ENCODE results near the gene GPR158. TPM values are rescaled to one million over a fixed set of nuclear protein-coding genes. Genes with fewer than 3 reads are reported as not detected.
A peak's percentile ranks its signal among the peaks of the same experiment; 100 is the strongest.

Gene GPR158
- total and polyA plus RNA-seq, 2 experiments from 2014 or later: not detected

- Histone ChIP-seq H3K9ac (no peak overlapping the region), H4K20me1 (ENCODE audit: insufficient read depth) (no peaks in the 10 kb centered on the region), H3K9me2 (ENCODE audit: insufficient read depth) (no peaks in the 10 kb centered on the region), H3K27ac (no peak overlapping the region), H3K36me3 (ENCODE audit: low read depth) (no peaks in the 10 kb centered on the region), H3K79me2 (ENCODE audit: insufficient read depth) (no peaks in the 10 kb centered on the region), H3K4me1 (ENCODE audit: insufficient read depth) (no peaks in the 10 kb centered on the region), H3K27me3 (replicated peaks; ENCODE audit: insufficient read depth) (no peaks in the 10 kb centered on the region), H2AFZ (no peak overlapping the region; the same call in 1 of the 2 replicates), H3F3A (ENCODE audit: insufficient read depth) (no peaks in the 10 kb centered on the region), H3K9me3 (ENCODE audit: low read depth) (no peaks in the 10 kb centered on the region), H3K4me3 (no peak overlapping the region), H3K4me2 (ENCODE audit: unreplicated experiment) (no peak overlapping the region)
- 4 to 5% methylated on average over 4 of the region's 4 CpGs for WGBS, 2 experiments (ENCODE audit: low coverage in 1 of 2, low lambda C conversion rate in 2 of 2, missing lambda C conversion rate in 2 of 2)
- TF ChIP-seq EZH2 (IDR thresholded peaks at IDR 0.05; ENCODE audit: insufficient read depth, poor library complexity, severe bottlenecking) (no peak), EZH2phosphoT487 (IDR thresholded peaks at IDR 0.05; ENCODE audit: insufficient read depth, low read depth) (no peak)
- no peak for DNase-seq
- in situ Hi-C loops (cut with MboI): no loop called here
Measured at GRCh38 chr10:25455980-25456567, 281.3 kb downstream of the GPR158 start.

GRCh38 chr10:25457552-25457951 lies 282.8 kb downstream of the GPR158 start:
- no peak overlapping the region for H2AFZ ChIP-seq
- TF ChIP-seq EZH2 (IDR thresholded peaks at IDR 0.05; ENCODE audit: insufficient read depth, poor library complexity, severe bottlenecking): no peak
- no peak for TF ChIP-seq EZH2phosphoT487 (IDR thresholded peaks at IDR 0.05; ENCODE audit: insufficient read depth, low read depth)
- no peaks in the 10 kb centered on the region for H3K36me3 ChIP-seq (ENCODE audit: low read depth)
- no peaks in the 10 kb centered on the region for H3K9me3 ChIP-seq (ENCODE audit: low read depth)
- H3K27ac ChIP-seq: no peak overlapping the region
- no peaks in the 10 kb centered on the region for H3K27me3 ChIP-seq (replicated peaks; ENCODE audit: insufficient read depth)
- no peaks in the 10 kb centered on the region for H4K20me1 ChIP-seq (ENCODE audit: insufficient read depth)
- no peak overlapping the region for H3K4me2 ChIP-seq (ENCODE audit: unreplicated experiment)
- in situ Hi-C loops (cut with MboI): no loop called here
- H3F3A ChIP-seq (ENCODE audit: insufficient read depth): no peaks in the 10 kb centered on the region
- no peak for DNase-seq
- no peaks in the 10 kb centered on the region for H3K79me2 ChIP-seq (ENCODE audit: insufficient read depth)
- WGBS, 2 experiments (ENCODE audit: low coverage in 1 of 2, low lambda C conversion rate in 2 of 2, missing lambda C conversion rate in 2 of 2): 14 to 19% methylated on average over 2 of the region's 2 CpGs
- no peaks in the 10 kb centered on the region for H3K9me2 ChIP-seq (ENCODE audit: insufficient read depth)
- no peaks in the 10 kb centered on the region for H3K4me1 ChIP-seq (ENCODE audit: insufficient read depth)
- no peak overlapping the region for H3K9ac ChIP-seq
- H3K4me3 ChIP-seq: no peak overlapping the region

GRCh38 chr10:25465582-25466372 lies 291.0 kb downstream of the GPR158 start:
- no peaks in the 10 kb centered on the region for H3K9me2 ChIP-seq (ENCODE audit: insufficient read depth)
- in situ Hi-C loops (cut with MboI): no loop called here
- H3F3A ChIP-seq (ENCODE audit: insufficient read depth): no peaks in the 10 kb centered on the region
- no peaks in the 10 kb centered on the region for H3K36me3 ChIP-seq (ENCODE audit: low read depth)
- 49 to 56% methylated on average over 20 of the region's 20 CpGs for WGBS, 2 experiments (ENCODE audit: low coverage in 1 of 2, low lambda C conversion rate in 2 of 2, missing lambda C conversion rate in 2 of 2)
- no peaks in the 10 kb centered on the region for H3K27me3 ChIP-seq (replicated peaks; ENCODE audit: insufficient read depth)
- no peaks in the 10 kb centered on the region for H3K9me3 ChIP-seq (ENCODE audit: low read depth)
- H3K4me3 ChIP-seq: peak overlapping the region; percentile 44; the same call in 1 of the 2 replicates
- no peaks in the 10 kb centered on the region for H3K79me2 ChIP-seq (ENCODE audit: insufficient read depth)
- DNase-seq: peak; percentile 0
- H4K20me1 ChIP-seq (ENCODE audit: insufficient read depth): no peaks in the 10 kb centered on the region
- H2AFZ ChIP-seq: peak overlapping the region; percentile 59
- H3K4me2 ChIP-seq (ENCODE audit: unreplicated experiment): no peak overlapping the region
- H3K4me1 ChIP-seq (ENCODE audit: insufficient read depth): no peaks in the 10 kb centered on the region
- H3K9ac ChIP-seq: no peak overlapping the region
- no peak for TF ChIP-seq EZH2phosphoT487 (IDR thresholded peaks at IDR 0.05; ENCODE audit: insufficient read depth, low read depth)
- TF ChIP-seq EZH2 (IDR thresholded peaks at IDR 0.05; ENCODE audit: insufficient read depth, poor library complexity, severe bottlenecking): no peak
- H3K27ac ChIP-seq: no peak overlapping the region

GRCh38 chr10:25467881-25468280 lies 293.1 kb downstream of the GPR158 start:
- Histone ChIP-seq H3K4me3 (no peak overlapping the region), H3K9me2 (ENCODE audit: insufficient read depth) (no peaks in the 10 kb centered on the region), H4K20me1 (ENCODE audit: insufficient read depth) (no peaks in the 10 kb centered on the region), H3K4me2 (ENCODE audit: unreplicated experiment) (no peak overlapping the region), H3K9ac (no peak overlapping the region), H2AFZ (no peak overlapping the region), H3K4me1 (ENCODE audit: insufficient read depth) (no peaks in the 10 kb centered on the region), H3F3A (ENCODE audit: insufficient read depth) (no peaks in the 10 kb centered on the region), H3K27me3 (replicated peaks; ENCODE audit: insufficient read depth) (no peaks in the 10 kb centered on the region), H3K27ac (no peak overlapping the region), H3K36me3 (ENCODE audit: low read depth) (no peaks in the 10 kb centered on the region), H3K9me3 (ENCODE audit: low read depth) (no peaks in the 10 kb centered on the region), H3K79me2 (ENCODE audit: insufficient read depth) (no peaks in the 10 kb centered on the region)
- in situ Hi-C loops (cut with MboI): no loop called here
- 15 to 28% methylated on average over 7 to 8 of the region's 8 CpGs for WGBS, 2 experiments (ENCODE audit: low coverage in 1 of 2, low lambda C conversion rate in 2 of 2, missing lambda C conversion rate in 2 of 2)
- DNase-seq: no peak
- TF ChIP-seq EZH2phosphoT487 (IDR thresholded peaks at IDR 0.05; ENCODE audit: insufficient read depth, low read depth) (no peak), EZH2 (IDR thresholded peaks at IDR 0.05; ENCODE audit: insufficient read depth, poor library complexity, severe bottlenecking) (no peak)

Measured in GM23248 (cell line).